ENCODE results near the gene NBL1. TPM values are rescaled to one million over a fixed set of nuclear protein-coding genes. Genes with fewer than 3 reads are reported as not detected.
A peak's percentile ranks its signal among the peaks of the same experiment; 100 is the strongest.
"Not testable (repeated sequence)": the region's sequence is repeated elsewhere in the genome, so short reads cannot be mapped to it uniquely, and the experiment has no call there.

NBL1 gene
- total RNA-seq, 1 donor: 105 TPM

GRCh38 chr1:19621274-19621950 lies 22.7 kb upstream of the NBL1 start:
- TF ChIP-seq CTCF (IDR thresholded peaks at IDR 0.05; ENCODE audit: insufficient read depth, low read length): no peak

DNA sequence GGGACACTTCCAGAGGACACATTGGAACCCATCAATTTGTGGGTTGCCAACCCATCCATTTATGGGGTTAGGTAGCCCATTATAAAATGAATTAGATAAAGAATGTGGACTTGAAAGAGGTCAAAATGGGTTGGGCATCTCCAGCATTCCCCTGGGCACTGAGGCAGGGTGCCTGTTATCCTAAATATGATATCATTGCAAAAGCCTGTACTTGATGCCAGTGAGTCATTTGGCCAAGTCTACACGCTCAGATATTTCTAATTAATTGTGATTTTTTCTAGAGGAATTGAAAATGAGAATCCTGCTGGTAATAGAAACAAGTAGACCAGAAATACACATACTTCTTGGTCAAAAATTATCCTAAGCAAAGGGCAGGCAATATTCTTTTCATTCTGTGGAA lies 21.9 kb upstream of the NBL1 start:
- peak; percentile 64 for DNase-seq (ENCODE audit: low read depth)
- H3K4me3 ChIP-seq (ENCODE audit: low read depth, low read length): no peak overlapping the region
- TF ChIP-seq CTCF (IDR thresholded peaks at IDR 0.05; ENCODE audit: insufficient read depth, low read length): no peak

More at GRCh38 chr1:19621274-19621950, 22.7 kb upstream of the NBL1 start:
- no peak overlapping the region for H3K4me3 ChIP-seq (ENCODE audit: low read depth, low read length)
- peak; percentile 86 for DNase-seq (ENCODE audit: low read depth)

GRCh38 chr1:19623523-19623922 lies 20.6 kb upstream of the NBL1 start:
- DNase-seq (ENCODE audit: low read depth): no peak
- no peak for TF ChIP-seq CTCF (IDR thresholded peaks at IDR 0.05; ENCODE audit: insufficient read depth, low read length)
- H3K4me3 ChIP-seq (ENCODE audit: low read depth, low read length): no peak overlapping the region

DNA sequence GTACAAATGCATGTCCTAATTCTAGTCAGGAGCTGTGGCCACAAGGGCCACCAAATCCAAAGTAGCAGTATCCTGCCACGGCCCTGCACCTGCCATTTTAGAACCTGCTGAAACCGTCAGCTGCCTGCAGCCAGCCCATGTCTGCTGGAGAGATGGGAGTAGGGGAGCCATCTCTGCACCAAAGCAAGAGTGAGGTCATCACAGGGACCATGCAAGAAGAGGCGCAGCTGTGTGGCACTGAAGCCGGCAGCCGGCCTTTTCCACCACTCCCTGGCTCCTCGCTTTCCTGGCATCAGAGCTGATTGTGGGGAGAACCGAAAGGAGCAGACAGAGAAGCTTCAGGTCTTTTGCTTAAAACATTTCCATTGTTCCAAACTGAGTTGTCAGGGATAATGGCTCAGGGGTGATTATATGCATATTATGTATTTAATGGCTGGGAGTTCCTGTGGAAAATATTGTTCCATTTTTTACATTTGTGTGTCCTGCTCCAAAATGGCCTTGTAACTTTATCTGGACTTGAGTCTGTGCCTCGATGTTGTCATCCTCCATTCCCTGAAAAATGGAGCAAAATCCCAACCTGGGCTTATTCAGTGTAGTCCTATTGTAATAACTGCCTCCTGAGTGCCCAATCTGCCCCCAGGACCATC lies 18.7 kb upstream of the NBL1 start:
- no peak overlapping the region for H3K4me3 ChIP-seq (ENCODE audit: low read depth, low read length)
- no peak for DNase-seq (ENCODE audit: low read depth)
- no peak for TF ChIP-seq CTCF (IDR thresholded peaks at IDR 0.05; ENCODE audit: insufficient read depth, low read length)

DNA sequence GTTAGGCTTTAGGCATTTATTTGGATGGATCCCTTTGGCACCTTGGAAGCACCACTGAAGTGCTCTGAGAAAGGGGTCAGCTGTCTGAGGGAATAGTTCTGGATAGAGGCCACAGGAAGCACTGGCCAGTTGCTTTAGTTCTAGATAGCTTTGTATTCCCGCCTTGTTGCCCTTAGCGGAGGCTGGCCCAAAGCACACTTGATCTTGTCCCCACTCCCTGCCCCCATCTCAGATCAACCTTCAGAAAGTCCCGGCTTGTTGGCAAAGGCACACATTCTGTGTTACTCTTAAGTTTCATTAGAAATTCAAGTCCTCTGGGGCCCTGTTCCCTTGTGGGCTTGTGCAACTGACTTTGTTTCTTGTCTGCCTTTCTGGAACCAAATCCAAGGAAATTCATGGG lies 15.2 kb upstream of the NBL1 start:
- H3K4me3 ChIP-seq (ENCODE audit: low read depth, low read length): no peak overlapping the region
- no peak for DNase-seq (ENCODE audit: low read depth)
- TF ChIP-seq CTCF (IDR thresholded peaks at IDR 0.05; ENCODE audit: insufficient read depth, low read length): no peak

DNA sequence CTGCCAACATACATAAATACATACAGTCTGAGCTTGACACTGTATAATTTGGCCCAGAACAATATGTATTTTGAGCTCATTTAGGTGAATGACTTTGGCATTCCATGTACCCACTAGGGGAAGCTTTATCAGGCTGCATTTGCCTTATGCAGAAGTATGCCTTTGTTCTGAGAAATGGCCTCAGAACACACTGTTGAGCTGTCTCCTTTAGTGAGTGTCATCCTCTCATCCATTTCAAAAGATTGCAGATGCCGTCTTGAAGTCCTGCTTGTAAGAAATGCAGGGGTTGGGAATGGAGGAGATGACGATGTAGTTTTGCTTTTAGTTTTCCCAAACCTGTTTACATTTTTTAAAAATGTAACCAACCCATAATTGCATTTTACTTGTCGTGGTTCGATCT lies 14.8 kb upstream of the NBL1 start:
- no peak for TF ChIP-seq CTCF (IDR thresholded peaks at IDR 0.05; ENCODE audit: insufficient read depth, low read length)

DNA sequence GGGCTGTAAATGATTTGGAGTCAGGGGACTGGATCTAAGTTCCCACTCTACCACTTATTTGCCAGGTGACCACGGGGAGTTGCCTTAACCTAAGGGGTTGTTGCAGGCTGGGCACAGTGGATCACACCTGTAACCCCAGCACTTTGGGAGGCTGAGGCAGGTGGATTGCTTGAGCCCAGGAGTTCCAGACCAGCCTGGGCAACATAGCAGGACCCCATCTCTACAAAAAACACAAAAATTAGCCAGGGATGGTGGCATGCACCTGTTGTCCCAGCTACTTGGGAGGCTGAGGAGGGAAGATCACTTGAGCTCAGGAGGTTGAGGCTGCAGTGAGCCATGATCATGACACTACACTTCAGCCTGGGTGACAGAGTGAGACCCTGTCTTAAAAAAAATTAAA lies 13.9 kb upstream of the NBL1 start:
- H3K4me3 ChIP-seq (ENCODE audit: low read depth, low read length); DNase-seq (ENCODE audit: low read depth): not testable (repeated sequence)

More for the DNA sequence above, 14.8 kb upstream of the NBL1 start:
- no peak for DNase-seq (ENCODE audit: low read depth)
- no peak overlapping the region for H3K4me3 ChIP-seq (ENCODE audit: low read depth, low read length)
